Ishikawa (cell line): ENCODE measurements around the gene NKX2-2.

Source experiments
- CREB1 ChIP-seq: IDR thresholded peaks from 2 replicates; pipeline ENCODE4 v1.6.1; 2012; ENCODE audit warnings: low read depth
- EGR1 ChIP-seq: IDR thresholded peaks from 2 replicates; pipeline ENCODE4 v1.6.1; 2012
- EP300 ChIP-seq: IDR thresholded peaks from 2 replicates; pipeline ENCODE4 v1.6.1; 2012; ENCODE audit warnings: borderline replicate concordance
- NFIC ChIP-seq: IDR thresholded peaks from 2 replicates; pipeline ENCODE4 v1.6.1; 2012
- RAD21 ChIP-seq: IDR thresholded peaks from 2 replicates; pipeline ENCODE4 v1.6.1; 2012; ENCODE audit warnings: low read depth
- TAF1 ChIP-seq: IDR thresholded peaks from 2 replicates; pipeline ENCODE4 v1.6.1; 2012; ENCODE audit warnings: low read depth, mild to moderate bottlenecking
- TEAD4 ChIP-seq: IDR thresholded peaks from 2 replicates; pipeline ENCODE4 v1.6.1; 2012
- TF ChIP-seq, protein P1 (sequence below): IDR thresholded peaks from 2 replicates; pipeline ENCODE4 v1.6.1; 2012; ENCODE audit warnings: low read depth, mild to moderate bottlenecking

- TF ChIP-seq CREB1, result no peak
- no peak for TF ChIP-seq EGR1
- TF ChIP-seq NFIC, result no peak
- TF ChIP-seq, protein P1, sequence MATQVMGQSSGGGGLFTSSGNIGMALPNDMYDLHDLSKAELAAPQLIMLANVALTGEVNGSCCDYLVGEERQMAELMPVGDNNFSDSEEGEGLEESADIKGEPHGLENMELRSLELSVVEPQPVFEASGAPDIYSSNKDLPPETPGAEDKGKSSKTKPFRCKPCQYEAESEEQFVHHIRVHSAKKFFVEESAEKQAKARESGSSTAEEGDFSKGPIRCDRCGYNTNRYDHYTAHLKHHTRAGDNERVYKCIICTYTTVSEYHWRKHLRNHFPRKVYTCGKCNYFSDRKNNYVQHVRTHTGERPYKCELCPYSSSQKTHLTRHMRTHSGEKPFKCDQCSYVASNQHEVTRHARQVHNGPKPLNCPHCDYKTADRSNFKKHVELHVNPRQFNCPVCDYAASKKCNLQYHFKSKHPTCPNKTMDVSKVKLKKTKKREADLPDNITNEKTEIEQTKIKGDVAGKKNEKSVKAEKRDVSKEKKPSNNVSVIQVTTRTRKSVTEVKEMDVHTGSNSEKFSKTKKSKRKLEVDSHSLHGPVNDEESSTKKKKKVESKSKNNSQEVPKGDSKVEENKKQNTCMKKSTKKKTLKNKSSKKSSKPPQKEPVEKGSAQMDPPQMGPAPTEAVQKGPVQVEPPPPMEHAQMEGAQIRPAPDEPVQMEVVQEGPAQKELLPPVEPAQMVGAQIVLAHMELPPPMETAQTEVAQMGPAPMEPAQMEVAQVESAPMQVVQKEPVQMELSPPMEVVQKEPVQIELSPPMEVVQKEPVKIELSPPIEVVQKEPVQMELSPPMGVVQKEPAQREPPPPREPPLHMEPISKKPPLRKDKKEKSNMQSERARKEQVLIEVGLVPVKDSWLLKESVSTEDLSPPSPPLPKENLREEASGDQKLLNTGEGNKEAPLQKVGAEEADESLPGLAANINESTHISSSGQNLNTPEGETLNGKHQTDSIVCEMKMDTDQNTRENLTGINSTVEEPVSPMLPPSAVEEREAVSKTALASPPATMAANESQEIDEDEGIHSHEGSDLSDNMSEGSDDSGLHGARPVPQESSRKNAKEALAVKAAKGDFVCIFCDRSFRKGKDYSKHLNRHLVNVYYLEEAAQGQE, result no peak
- TF ChIP-seq RAD21, result no peak
- TF ChIP-seq EP300, result no peak
- no peak for TF ChIP-seq TAF1
- TF ChIP-seq TEAD4, result no peak
Observed at GRCh38 chr20:21500599-21500998, 13.3 kb downstream of the NKX2-2 start.
